Sigmoid colon (tissue), 7 donors: ENCODE measurements around the gene MT1F. TPM values are rescaled to one million over a fixed set of nuclear protein-coding genes. Genes with fewer than 3 reads are reported as not detected.
A peak's percentile ranks its signal among the peaks of the same experiment; 100 is the strongest.
"Not testable (repeated sequence)": the region's sequence is repeated elsewhere in the genome, so short reads cannot be mapped to it uniquely, and the experiment has no call there.

Experiments used
- DNase-seq: peaks from one replicate; pipeline ENCODE4 v3.0.0-alpha.2; 2019
- H3K27ac ChIP-seq, 4 donors: fragments of 200-600 bp; sonication (generic); one replicate each; pipeline ENCODE4 v1.5.1; 2016 to 2019; ENCODE audit warnings: mild to moderate bottlenecking in 1 of 4
- H3K27me3 ChIP-seq, 3 donors: fragments of 200-600 bp; sonication (generic); one replicate each; pipeline ENCODE4 v1.5.1; 2019; ENCODE audit warnings: mild to moderate bottlenecking in 1 of 3
- H3K36me3 ChIP-seq, 4 donors: fragments of 200-600 bp; sonication (generic); one replicate each; pipeline ENCODE4 v1.5.1; 2016 to 2019
- H3K4me1 ChIP-seq, 4 donors: fragments of 200-600 bp; sonication (generic); one replicate each; pipeline ENCODE4 v1.5.1; 2017 to 2019
- H3K4me3 ChIP-seq, 4 donors: fragments of 200-600 bp; sonication (generic); one replicate each; pipeline ENCODE4 v1.5.1; 2017 to 2019; ENCODE audit warnings: mild to moderate bottlenecking in 2 of 4, moderate library complexity in 1 of 4
- H3K9me3 ChIP-seq, 4 donors: fragments of 200-600 bp in 3 of 4; sonication (generic) in 3 of 4; one replicate each; pipeline versions ENCODE4 v1.5.1 to v1.6.1; 2013 to 2019
- EP300 ChIP-seq, 4 donors: sonication (generic); formaldehyde crosslinking; IDR thresholded peaks; one replicate each; pipeline ENCODE4 v1.6.1; 2017; ENCODE audit warnings: antibody characterized with exemption in 4 of 4
- POLR2A ChIP-seq, 2 donors: fragments of 450-650 bp; IDR thresholded peaks; one replicate each; pipeline ENCODE4 v1.6.1; 2016; ENCODE audit warnings: antibody characterized with exemption in 2 of 2, mild to moderate bottlenecking in 2 of 2, moderate library complexity in 2 of 2
- POLR2AphosphoS5 ChIP-seq, 4 donors: sonication (generic); formaldehyde crosslinking; IDR thresholded peaks; one replicate each; pipeline ENCODE4 v1.6.1; 2017; ENCODE audit warnings: antibody characterized with exemption in 4 of 4
- WGBS, 2 donors: extraction: QIAGEN DNeasy Blood & Tissue Kit; methylation state at CpG; one replicate each; pipeline ENCODE4 v1.1.7; 2013; 5-methylcytosine and 5-hydroxymethylcytosine counted together
- intact Hi-C: fragments of 100-400 bp; cut with DNase I; formaldehyde crosslinking; loops from one replicate; pipeline ENCODE4 v1.15.1; 2023
- polyA plus RNA-seq, 3 donors: library from polyadenylated mRNA; stranded (reverse); fragments of 200-250 nt; gene quantifications; one replicate each; pipeline ENCODE4 v1.2.3, GENCODE V29; 2013
- total RNA-seq, 4 donors: library from RNA; depleted of rRNA; stranded (reverse); fragments of >200 nt; gene quantifications; one replicate each; pipeline ENCODE4 v1.1.0, GENCODE V29; 2016
- TF ChIP-seq, protein P1 (sequence below), 4 experiments: fragments of 450-650 bp in 3 of 4; fragments of 200-600 bp in 1 of 4; IDR thresholded peaks; one replicate each; pipeline ENCODE4 v1.5.1; 2016 to 2019; ENCODE audit warnings: antibody characterized with exemption in 4 of 4, mild to moderate bottlenecking in 3 of 4, moderate library complexity in 2 of 4
- donor health status: healthy with polysubstance abuse.
- donor health status: Bipolar disorder and iron deficiency.
- donor health status: healthy.

The MT1F gene
- total and polyA plus RNA-seq, 7 donors: 0.71 to 117 (median 3.1) TPM

GRCh38 chr16:56618138-56618537, 39.6 kb upstream of the MT1F start:
- TF ChIP-seq POLR2AphosphoS5 (IDR thresholded peaks at IDR 0.05): no peak
- TF ChIP-seq, protein P1, sequence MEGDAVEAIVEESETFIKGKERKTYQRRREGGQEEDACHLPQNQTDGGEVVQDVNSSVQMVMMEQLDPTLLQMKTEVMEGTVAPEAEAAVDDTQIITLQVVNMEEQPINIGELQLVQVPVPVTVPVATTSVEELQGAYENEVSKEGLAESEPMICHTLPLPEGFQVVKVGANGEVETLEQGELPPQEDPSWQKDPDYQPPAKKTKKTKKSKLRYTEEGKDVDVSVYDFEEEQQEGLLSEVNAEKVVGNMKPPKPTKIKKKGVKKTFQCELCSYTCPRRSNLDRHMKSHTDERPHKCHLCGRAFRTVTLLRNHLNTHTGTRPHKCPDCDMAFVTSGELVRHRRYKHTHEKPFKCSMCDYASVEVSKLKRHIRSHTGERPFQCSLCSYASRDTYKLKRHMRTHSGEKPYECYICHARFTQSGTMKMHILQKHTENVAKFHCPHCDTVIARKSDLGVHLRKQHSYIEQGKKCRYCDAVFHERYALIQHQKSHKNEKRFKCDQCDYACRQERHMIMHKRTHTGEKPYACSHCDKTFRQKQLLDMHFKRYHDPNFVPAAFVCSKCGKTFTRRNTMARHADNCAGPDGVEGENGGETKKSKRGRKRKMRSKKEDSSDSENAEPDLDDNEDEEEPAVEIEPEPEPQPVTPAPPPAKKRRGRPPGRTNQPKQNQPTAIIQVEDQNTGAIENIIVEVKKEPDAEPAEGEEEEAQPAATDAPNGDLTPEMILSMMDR (IDR thresholded peaks at IDR 0.05): no peak
- no peak for TF ChIP-seq POLR2A (IDR thresholded peaks at IDR 0.05)
- TF ChIP-seq EP300 (IDR thresholded peaks at IDR 0.05): no peak
- H3K9me3 ChIP-seq: no peaks in the 10 kb centered on the region
- H3K4me1 ChIP-seq: peaks cover 0 to 14% (median 9%) of the 10 kb centered on the region in 4 donors
- WGBS, 2 donors: 73 to 88% methylated on average over 6 of the region's 6 CpGs
- H3K36me3 ChIP-seq: no peaks in the 10 kb centered on the region
- intact Hi-C loops: no loop called here
- peak overlapping the region in 1 of 4 donors; percentile 54 for H3K27ac ChIP-seq
- no peak overlapping the region for H3K4me3 ChIP-seq
- DNase-seq: no peak
- no peaks in the 10 kb centered on the region for H3K27me3 ChIP-seq

DNA sequence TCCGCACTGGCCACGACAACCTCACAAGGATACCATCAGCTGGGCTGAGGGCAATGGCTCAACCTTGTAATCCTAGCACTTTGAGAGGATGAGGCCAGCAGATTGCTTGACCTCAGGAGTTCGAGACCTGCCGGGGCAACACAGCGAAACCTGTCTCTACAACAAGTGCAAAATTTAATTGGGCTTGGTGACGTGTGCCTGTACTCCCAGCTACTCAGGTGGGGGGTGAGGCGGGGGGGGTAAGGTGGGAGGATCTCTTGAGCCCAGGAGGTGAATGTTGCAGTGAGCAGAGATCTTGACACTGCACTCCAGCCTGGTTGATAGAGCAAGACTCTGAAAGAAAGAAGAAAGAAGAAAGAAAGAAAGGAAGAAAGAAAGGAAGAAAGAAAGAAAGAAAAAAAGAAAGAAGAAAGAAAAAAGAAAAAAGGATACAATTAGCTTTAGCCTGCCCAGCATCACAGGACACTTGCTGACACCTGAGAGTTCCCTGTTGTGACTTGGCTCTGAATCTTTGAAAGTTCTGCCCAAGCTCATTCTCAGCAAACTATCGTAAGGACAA, 37.3 kb upstream of the MT1F start:
- H3K9me3 ChIP-seq: no peaks in the 10 kb centered on the region
- no peak overlapping the region for H3K27ac ChIP-seq
- intact Hi-C loops: no loop called here
- H3K4me3 ChIP-seq: no peak overlapping the region
- TF ChIP-seq POLR2AphosphoS5 (IDR thresholded peaks at IDR 0.05) (no peak), POLR2A (IDR thresholded peaks at IDR 0.05) (no peak), EP300 (IDR thresholded peaks at IDR 0.05) (no peak)
- TF ChIP-seq, protein P1 (IDR thresholded peaks at IDR 0.05): no peak
- H3K36me3 ChIP-seq: no peaks in the 10 kb centered on the region
- no peak for DNase-seq
- no peaks in the 10 kb centered on the region for H3K27me3 ChIP-seq
- WGBS, 2 donors: 80 to 91% methylated on average over 8 of the region's 8 CpGs
- H3K4me1 ChIP-seq: peaks cover 0 to 18% (median 10%) of the 10 kb centered on the region in 4 donors

DNA sequence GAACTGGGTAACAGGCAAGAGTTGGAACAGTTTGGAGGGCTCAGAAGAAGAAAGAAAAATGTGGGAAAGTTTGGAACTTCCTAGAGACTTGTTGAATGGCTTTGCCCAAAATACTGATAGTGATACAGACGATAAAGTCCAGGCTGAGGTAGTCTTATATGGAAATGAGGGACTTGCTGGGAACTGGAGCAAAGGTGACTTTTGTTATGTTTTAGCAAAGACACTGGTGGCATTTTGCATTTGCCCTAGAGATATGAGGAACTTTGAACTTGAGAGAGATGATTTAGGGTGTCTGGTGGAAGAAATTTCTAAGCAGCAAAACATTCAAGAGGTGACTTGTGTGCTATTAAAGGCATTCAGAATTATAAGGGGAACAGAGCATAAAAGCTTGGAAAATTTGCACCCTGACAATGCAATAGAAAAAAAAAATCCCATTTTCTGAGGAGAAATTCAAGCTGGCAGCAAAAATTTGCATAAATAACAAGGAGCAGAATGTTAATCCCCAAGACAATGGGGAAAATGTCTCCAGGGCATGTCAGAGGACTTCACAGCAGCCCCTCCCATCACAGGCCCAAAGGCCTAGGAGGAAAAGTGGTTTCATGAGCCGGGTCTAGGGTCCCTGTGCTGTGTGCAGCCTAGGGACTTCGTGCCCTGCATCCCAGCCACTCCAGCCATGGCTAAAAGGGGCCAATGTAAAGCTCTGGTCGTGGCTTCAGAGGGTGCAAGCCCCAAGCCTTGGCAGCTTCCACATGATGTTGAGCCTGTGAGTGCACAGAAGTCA, 35.9 kb upstream of the MT1F start:
- Histone ChIP-seq H3K27ac (peak overlapping the region in 1 of 4 donors; percentile 8), H3K4me1 (peaks cover 0 to 28% (median 19%) of the 10 kb centered on the region in 4 donors)
- intact Hi-C loops, DNase-seq, H3K4me3 ChIP-seq, H3K36me3 ChIP-seq, H3K27me3 ChIP-seq, H3K9me3 ChIP-seq: not testable (repeated sequence)
- WGBS, 2 donors: 73 to 82% methylated on average over 4 of the region's 4 CpGs

DNA sequence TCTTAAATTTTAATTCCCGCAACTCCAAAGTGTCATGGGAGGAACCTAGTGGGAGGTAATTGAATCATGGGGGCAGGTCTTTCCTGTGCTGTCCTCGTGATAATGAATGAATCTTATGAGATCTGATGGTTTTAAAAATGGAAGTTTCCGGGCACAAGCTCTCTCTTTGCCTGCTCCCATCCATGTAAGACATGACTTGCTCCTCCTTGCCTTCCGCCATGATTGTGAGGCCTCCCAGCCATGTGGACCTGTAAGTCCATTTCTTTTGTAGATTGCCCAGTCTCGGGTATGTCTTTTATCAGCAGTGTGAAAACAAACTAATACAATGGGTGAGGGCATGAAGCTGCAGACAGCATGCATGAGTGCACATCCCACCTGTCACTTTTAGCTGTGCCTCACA, 34.6 kb upstream of the MT1F start:
- WGBS, 2 donors: 94 to 95% methylated on average over 5 of the region's 5 CpGs
- H3K4me3 ChIP-seq, intact Hi-C loops, H3K27ac ChIP-seq, H3K27me3 ChIP-seq, H3K36me3 ChIP-seq, H3K9me3 ChIP-seq: not testable (repeated sequence)
- peak; percentile 29 for DNase-seq
- H3K4me1 ChIP-seq: peaks cover 0 to 23% (median 19%) of the 10 kb centered on the region in 4 donors

DNA sequence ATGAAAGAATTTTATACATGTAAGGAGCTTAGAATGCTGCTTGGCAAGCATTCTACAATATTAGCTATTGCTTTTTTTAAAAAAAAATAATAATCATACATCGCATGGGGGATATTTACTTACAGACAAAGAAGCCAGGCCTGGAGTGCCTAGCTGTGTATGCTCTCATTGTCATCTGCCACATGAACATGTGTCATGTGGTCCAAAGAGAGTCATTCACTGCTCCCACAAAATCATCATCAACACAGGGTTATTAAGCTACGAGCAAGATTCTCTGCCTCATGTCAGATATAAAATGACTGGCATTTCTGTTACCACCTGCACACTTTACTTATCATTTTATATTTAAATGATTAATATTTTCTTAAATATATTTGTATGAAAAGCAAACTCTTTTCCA, 34.1 kb upstream of the MT1F start:
- no peak for TF ChIP-seq POLR2A (IDR thresholded peaks at IDR 0.05)
- no peak for TF ChIP-seq EP300 (IDR thresholded peaks at IDR 0.05)
- TF ChIP-seq POLR2AphosphoS5 (IDR thresholded peaks at IDR 0.05): no peak
- TF ChIP-seq, protein P1 (IDR thresholded peaks at IDR 0.05): no peak
- 94 to 96% methylated on average over 2 of the region's 2 CpGs for WGBS, 2 donors
- Histone ChIP-seq H3K27ac (no peak overlapping the region), H3K4me3 (no peak overlapping the region), H3K9me3 (no peaks in the 10 kb centered on the region), H3K4me1 (peaks cover 0 to 23% (median 19%) of the 10 kb centered on the region in 4 donors), H3K27me3 (no peaks in the 10 kb centered on the region), H3K36me3 (no peaks in the 10 kb centered on the region)
- DNase-seq: no peak
- intact Hi-C loops: loop anchor here (2.0 kb wide), 1 partner anchor 59 kb away; the partner anchor contains the start of gene MT1X
